Transverse colon (tissue), 4 donors: Measurements from ENCODE around the gene TNFRSF19.

Source experiments
- CTCF ChIP-seq, 5 experiments: fragments of 200-600 bp in 3 of 5; fragments of 450-650 bp in 2 of 5; sonication (generic) in 3 of 5; IDR thresholded peaks; 1 replicate in 2 of 5; 2 replicates in 3 of 5; pipeline ENCODE4 v1.5.1; 2016 to 2017; ENCODE audit warnings: antibody characterized with exemption in 5 of 5, inconsistent platforms in 3 of 5, mild to moderate bottlenecking in 2 of 5, moderate library complexity in 1 of 5
- EP300 ChIP-seq: sonication (generic); formaldehyde crosslinking; IDR thresholded peaks from one replicate; pipeline ENCODE4 v1.6.1; 2017; ENCODE audit warnings: antibody characterized with exemption, low read depth
- POLR2A ChIP-seq: fragments of 450-650 bp; IDR thresholded peaks from one replicate; pipeline ENCODE4 v1.6.1; 2016; ENCODE audit warnings: antibody characterized with exemption, mild to moderate bottlenecking, moderate library complexity
- POLR2AphosphoS5 ChIP-seq, 3 donors: sonication (generic); formaldehyde crosslinking; IDR thresholded peaks; one replicate each; pipeline ENCODE4 v1.6.1; 2016; ENCODE audit warnings: antibody characterized with exemption in 3 of 3

DNA sequence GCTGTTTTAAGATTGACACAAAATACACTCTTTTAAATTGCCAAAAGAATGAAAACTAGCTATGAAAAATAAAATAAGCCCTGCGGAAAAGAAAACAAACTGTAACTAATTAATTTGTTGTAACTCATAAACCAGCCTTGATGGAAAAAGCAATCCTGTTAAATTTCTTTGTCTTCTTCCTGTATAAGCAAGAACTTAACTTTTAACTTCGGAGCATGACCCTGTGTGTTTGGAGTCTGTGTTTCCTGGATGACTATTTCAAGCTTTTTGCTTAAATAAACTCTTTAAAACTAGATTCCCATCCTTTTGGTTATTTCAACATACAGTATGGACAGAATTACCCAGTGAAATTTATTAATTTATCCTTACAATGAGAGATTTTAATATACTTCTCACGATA is 122.6 kb downstream of the TNFRSF19 start:
- TF ChIP-seq CTCF (IDR thresholded peaks at IDR 0.05) (no peak), POLR2A (no peak), EP300 (no peak), POLR2AphosphoS5 (IDR thresholded peaks at IDR 0.05) (no peak)
